Amniotic epithelial cell (primary cell): ENCODE data around the gene RIPK3.
A peak's percentile ranks its signal among the peaks of the same experiment; 100 is the strongest.
"Not testable (repeated sequence)": the region's sequence is repeated elsewhere in the genome, so short reads cannot be mapped to it uniquely, and the experiment has no call there.

Source experiments
- DNase-seq: peaks from one replicate; pipeline ENCODE4 v3.0.0-alpha.2; 2010; ENCODE audit warnings: low read depth

RIPK3 gene

DNA sequence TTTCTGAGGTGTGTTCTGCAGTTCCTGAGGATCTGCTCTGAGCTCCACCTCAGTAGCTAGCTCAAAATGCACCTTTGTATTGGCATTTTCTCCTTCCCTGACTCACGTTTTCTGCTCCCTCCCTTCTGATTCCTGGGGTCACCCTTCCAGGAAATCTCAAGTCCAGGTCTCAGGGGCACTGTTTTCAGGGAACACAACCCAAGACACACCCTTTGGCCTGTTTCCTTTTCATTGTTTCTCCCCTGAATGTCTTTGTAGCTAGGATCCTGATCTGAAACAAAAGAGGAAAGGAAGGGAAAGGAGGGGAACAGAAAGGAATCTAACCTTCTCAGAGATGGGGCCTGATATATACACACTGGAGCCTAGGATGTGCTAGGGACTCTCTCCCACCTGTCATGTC is 7.3 kb upstream of the RIPK3 start:
- DNase-seq: no peak

DNA sequence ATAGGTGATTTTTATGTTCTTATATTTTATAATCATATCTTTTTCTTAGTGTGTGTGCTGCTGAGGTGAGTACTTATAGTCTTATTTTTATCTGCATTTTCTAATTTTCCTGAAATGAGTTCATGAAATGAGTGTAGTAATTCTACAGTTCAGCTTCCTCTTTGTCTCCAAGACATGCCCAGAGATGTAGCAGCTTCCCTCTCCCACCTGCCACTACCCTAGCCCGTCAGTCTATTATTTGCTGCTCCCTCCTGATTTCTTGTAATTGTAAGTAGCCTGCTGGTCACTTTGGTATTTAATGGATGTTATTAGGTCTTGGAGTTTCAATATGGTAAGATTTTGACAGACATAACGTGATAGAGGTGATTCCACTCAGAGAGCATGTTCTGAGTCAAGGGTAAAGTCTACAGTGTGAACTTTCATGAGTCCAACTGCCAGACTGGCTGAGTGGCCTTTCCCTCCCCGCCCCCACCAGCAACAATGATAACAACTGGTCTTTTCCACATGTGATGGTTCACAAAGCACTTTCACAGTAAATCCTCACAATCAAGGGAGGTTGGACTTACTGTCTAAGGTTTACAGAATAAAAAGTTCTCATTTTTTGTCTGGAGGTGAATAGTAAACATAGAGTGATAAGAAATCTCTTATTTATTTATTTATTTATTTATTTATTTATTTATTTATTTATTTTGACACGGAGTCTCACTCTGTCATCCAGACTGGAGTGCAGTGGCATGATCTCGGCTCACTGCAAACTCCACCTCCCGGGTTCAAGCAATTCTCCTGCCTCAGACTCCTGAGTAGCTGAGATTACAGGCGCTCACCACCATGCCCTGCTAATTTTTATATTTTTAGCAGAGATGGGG is 4.2 kb upstream of the RIPK3 start:
- peak; percentile 23 for DNase-seq

DNA sequence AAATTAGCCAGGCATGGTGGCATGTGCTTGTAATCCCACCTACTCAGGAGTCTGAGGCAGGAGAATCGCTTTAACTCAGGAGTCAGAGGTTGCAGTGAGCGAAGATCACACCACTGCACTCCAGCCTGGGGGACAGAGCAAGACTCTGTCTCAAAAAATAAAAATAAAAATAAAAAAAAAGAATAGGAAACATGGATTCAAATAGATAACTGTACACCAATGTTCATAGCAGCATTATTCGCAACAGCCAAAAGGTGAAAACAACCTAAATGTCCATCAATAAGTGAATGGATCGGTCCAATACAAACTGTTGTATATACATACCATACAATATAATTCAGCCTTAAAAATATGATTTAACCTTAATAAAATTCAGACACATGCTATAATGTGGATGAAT is 3.1 kb upstream of the RIPK3 start:
- no peak for DNase-seq

DNA sequence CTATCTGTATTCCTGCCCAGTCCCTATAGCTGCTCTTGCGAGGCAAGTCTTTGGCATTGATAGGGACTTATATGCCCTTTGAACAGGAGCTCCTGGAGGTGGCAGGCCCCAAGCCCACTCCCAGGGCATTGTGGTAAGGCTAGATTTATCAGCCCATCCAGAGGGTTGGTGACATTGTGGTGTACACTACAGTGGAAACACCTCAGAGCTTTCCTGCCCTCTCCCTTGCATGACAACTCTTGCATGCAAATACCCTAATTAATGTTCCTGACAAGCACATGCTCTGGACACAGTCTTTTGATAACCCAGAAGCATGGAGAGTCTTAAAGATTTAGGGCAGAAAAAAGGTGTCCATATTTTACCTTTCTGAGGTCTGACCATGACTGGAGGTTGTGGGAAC is 815 bp upstream of the RIPK3 start:
- DNase-seq: no peak

- no peak for DNase-seq
These were observed 948 bp downstream of the RIPK3 start for GRCh38 chr14:24338843-24339242.

DNA sequence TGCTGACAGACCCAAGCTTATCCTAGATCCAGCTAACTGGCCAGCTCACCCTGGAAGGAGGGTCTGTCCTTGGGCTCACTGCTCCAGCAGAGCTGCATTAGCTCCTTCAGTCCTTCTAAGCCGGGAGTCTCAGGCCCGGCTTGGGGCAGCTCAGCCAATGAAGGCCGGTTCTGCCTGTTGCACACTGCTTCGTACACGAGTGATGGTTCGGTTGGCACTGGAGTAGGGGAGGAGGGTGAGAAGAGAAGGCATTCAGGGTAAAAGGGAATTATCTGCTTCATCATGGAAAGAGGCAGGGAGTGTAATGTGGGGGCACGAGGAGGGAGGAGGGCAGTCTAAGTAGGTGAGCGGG is 2.0 kb downstream of the RIPK3 start:
- no peak for DNase-seq

GRCh38 chr14:24337144-24337823 is 2.5 kb downstream of the RIPK3 start:
- no peak for DNase-seq

GRCh38 chr14:24335461-24336171 is 4.2 kb downstream of the RIPK3 start:
- no peak for DNase-seq

DNA sequence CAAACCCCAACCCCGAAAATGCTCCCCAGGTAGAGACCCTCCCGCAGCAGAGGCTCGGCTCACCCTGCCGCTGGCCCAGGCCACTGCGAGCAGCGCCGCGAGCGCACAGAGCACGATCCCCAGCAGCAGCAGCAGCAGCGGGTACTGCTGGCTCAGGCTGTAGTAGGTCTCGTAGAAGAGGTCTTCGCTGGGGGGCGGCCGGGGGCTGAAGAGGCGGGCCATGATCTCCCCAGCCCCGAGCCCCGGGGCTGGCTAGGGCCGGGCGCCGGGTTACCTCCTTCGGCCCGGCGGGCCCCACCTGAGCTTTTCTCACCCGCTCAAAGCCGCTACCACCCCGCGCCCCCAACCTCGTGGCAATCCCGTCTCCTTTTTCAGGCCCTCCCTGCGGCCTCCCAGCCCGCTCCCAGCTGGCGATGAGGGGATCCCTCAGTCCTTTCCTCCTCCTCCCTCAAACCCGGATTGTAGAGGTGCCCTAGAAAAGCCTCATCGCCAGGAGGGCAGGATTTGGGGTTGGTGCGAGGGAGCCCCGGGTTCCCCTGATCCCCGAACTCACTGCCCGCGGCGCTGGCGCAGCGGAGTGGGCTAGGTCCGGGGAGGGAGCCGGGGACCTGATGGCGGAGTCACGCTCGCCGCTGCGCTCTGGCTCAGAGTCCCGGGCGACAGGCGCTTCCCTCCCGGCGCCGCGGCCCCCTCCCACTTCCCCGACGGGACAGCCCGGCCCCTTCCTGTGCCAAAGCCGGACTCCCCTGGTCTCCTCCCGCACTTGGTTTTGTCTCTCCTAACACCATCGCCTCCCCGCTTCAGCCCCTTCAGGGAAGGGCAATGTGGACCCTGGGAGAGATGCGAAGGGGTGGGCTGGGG is 5.1 kb downstream of the RIPK3 start, which contains the start of gene ADCY4:
Gene ADCY4 (minus strand): TSS at position 641 of the 861 bp plus-strand sequence. CDS start 419 bp downstream, at position 222.
- DNase-seq: no peak

GRCh38 chr14:24332268-24332993 is 7.4 kb downstream of the RIPK3 start:
- DNase-seq: peak; percentile 43

GRCh38 chr14:24331731-24332267 is 8.0 kb downstream of the RIPK3 start:
- no peak for DNase-seq

GRCh38 chr14:24330973-24331674 is 8.7 kb downstream of the RIPK3 start:
- DNase-seq: no peak

GRCh38 chr14:24329736-24330135 is 10.1 kb downstream of the RIPK3 start:
- DNase-seq: no peak

DNA sequence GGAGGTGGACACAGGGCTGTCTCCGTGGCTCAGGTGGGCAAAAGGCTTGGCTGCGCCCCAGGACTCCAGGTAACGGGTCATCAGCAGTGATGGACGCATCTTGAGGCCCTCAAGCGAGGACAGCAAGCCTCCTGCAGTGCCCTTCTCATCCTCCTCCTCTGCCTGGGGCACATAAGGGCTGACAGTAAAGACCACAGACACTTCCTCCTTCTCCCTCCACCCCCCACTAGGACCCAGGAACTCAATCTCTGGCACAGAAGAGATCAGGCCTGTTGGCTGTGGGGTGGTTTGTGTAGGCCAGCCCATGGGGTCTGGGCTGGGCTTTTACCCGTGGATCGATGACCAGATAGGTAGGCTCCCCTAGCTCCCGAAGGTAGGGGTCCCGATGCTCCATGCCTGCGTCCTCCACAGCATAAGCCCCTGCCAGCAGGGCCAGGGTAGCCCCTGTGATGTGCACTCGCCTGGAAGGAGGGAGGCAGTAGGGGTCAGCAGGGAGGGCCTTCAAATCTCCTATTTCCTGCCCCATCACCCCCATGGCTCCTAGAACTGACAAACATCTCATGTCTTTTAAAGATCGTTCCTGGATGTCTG is 10.6 kb downstream of the RIPK3 start:
- no peak for DNase-seq

- not testable (repeated sequence) for DNase-seq
These were observed 11.9 kb downstream of the RIPK3 start for GRCh38 chr14:24327914-24328313.

GRCh38 chr14:24327303-24327702 is 12.5 kb downstream of the RIPK3 start:
- DNase-seq: no peak

GRCh38 chr14:24325963-24326362 is 13.8 kb downstream of the RIPK3 start:
- DNase-seq: no peak

- DNase-seq: no peak
These were observed 14.7 kb downstream of the RIPK3 start for GRCh38 chr14:24325041-24325530.

DNA sequence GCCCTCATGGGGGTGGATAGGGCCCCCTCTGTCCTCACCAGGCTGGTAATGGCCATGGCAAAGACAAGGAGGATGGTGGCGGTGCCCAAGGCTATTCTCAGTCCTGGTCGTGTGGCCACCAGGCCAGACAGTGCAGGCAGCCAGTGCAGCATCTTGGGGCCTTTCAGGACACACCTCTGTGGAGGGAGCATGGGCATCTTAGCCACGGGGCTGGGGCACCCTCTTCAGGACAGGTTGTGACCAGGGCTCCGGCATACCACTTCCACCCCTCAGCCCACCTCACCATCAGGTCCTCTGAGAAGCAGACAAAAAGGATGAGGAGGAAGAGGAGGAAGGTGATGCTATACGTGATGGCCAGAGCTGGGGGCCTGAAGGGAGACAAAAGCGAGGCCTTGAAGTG is 15.8 kb downstream of the RIPK3 start:
- no peak for DNase-seq

- DNase-seq: no peak
These were observed 16.4 kb downstream of the RIPK3 start for GRCh38 chr14:24323341-24323740.
